GM18868 (cell line): Measurements from ENCODE around the gene SOHLH2.

Experiments used
- ATAC-seq: cut with Tn5 transposase; IDR thresholded peaks from one replicate; pipeline ENCODE4 v1.9.1; 2021; ENCODE audit warnings: mild to moderate bottlenecking, moderate library complexity; ENCODE audit not compliant: unreplicated experiment

The SOHLH2 gene

GRCh38 chr13:36132376-36132775, 82.0 kb downstream of the SOHLH2 start:
- ATAC-seq: no peak

GRCh38 chr13:36131931-36132297, 82.4 kb downstream of the SOHLH2 start:
- no peak for ATAC-seq

DNA sequence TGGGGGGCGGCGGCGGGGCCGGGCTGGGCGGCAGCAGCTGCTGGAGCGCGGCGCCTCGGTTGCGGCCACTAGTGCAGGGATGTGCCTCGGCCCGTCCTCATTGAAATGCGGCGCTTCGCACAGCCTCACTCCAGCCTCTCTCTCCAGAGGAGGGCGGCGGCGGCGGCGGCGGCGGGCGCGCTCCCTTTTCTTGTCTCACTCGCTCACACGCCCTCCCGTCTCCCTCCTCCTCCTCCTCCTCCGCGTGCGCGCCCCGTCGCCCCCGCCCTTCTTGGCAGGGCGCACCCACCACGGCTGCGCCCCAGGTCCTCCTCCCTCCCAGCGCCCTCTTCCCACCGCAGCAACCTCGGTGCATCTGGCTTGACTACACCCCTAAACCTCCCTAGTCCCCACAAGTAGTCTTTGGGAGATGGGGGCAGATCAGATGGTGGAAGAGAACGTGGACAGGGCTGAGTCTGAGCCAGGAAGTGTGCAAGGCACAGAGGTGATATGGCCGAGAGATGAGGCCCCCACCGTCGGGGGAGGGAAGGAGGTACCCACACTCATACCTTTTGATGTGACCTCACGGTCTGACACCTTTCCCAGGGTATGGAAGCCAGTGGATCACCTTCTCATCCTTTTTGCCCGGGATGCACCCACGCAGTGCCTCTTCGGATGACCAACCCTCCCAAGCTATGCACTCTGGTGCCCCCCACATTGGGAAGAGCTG, 83.0 kb downstream of the SOHLH2 start, which contains the start of gene DCLK1:
Gene DCLK1 (minus strand): TSS at position 161 of the 709 bp plus-strand sequence.
- no peak for ATAC-seq

DNA sequence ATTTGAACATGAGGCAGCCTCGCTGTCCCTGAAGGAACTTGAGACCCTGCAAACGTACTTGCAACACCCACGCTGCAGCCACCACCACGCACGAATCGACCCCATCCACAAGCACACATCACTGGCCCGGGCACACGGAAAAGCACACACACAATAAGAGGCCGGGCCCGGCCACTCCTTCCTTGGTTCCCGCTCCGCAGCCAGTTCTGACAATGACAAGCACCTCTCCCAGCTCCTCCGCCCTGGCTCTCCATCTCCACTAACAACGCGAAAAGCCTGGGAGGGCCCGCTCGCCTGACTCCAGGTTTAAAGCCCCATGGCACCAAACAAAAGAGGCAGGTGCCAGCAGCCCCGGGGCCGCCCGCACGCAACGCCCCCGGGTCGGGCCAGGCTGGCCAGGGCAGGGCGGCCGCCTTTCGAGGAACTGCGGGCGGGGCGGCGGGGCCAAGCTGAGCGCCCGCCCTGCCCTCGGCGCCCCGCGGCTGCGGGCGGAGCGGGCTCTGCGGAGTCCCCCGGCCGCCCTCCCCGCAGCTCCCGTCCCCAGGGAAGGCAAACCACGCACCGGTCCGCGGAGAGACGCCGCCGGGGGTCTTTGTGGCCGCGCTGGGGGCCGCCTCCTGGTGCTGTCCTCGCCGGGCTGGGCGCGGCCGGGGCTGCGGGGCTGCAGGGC, 83.7 kb downstream of the SOHLH2 start:
- no peak for ATAC-seq

GRCh38 chr13:36130193-36130551, 84.2 kb downstream of the SOHLH2 start:
- ATAC-seq: no peak

DNA sequence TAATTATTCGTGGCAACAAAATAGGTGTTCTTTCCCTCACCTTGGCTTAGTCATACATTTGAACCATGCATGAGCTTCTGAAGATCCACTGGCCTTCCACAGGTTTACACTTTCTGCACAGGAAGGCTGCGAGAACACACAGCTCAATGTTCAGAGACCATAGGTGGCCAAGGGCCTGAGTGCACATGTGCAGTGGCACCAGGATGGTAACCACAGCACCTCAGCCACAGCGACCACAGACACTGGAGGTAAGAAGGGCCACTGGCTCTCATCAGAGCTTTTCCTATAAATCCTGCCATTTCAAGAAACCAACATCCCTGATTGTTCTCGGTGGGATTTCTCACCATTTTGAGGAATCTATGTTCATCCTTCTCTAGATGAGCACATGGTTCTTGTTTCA, 84.8 kb downstream of the SOHLH2 start:
- ATAC-seq: no peak

DNA sequence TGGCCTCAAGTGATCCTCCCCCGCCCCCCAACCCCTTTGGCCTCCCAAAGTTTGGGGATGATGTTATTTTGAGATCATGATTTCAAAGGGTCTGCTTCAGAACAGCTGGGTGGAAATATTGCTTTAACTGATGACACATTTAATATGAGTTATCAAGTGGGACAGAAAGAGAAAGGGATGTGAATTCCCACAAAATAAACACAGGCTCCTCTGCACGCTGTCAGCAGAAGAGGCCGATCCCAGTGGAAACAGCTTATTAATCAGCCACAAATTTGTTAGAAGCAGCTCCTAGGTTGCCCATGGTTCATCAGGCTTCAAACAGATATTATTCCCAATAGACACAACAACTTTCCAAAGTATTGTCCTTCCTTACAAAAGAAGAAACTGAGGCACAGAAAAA, 87.9 kb downstream of the SOHLH2 start:
- ATAC-seq: no peak

GRCh38 chr13:36125841-36126240, 88.5 kb downstream of the SOHLH2 start:
- ATAC-seq: no peak

GRCh38 chr13:36124236-36124822, 90.0 kb downstream of the SOHLH2 start:
- ATAC-seq: no peak
